GM20000 (cell line): ENCODE data around the gene ZNF200.
"Not testable (repeated sequence)": the region's sequence is repeated elsewhere in the genome, so short reads cannot be mapped to it uniquely, and the experiment has no call there.

Experiments
- DNase-seq: peaks from one replicate; pipeline ENCODE4 v3.0.0; 2012; ENCODE audit warnings: low spot score
- CTCF ChIP-seq: IDR thresholded peaks from 2 replicates; pipeline ENCODE4 v1.5.1; 2012; ENCODE audit warnings: mild to moderate bottlenecking, control low read depth; ENCODE audit errors: extremely low read depth, missing control alignments

The ZNF200 gene

GRCh38 chr16:3187798-3188674, 46.9 kb downstream of the ZNF200 start, which contains the start of gene OR1F1:
Gene OR1F1 (plus strand): TSS chr16:3188204.
- DNase-seq: peak; percentile 62
- no peak for TF ChIP-seq CTCF

- no peak for TF ChIP-seq CTCF
- no peak for DNase-seq
Observed at GRCh38 chr16:3186946-3187690, 47.8 kb downstream of the ZNF200 start.

GRCh38 chr16:3183445-3184139, 51.4 kb downstream of the ZNF200 start:
- peak; percentile 27 for DNase-seq
- no peak for TF ChIP-seq CTCF

GRCh38 chr16:3182608-3183444, 52.1 kb downstream of the ZNF200 start:
- DNase-seq: peak; percentile 62
- TF ChIP-seq CTCF: peak; percentile 46

GRCh38 chr16:3182293-3182607, 52.7 kb downstream of the ZNF200 start:
- not testable (repeated sequence) for DNase-seq

GRCh38 chr16:3180445-3180878, 54.5 kb downstream of the ZNF200 start:
- DNase-seq: no peak

More at GRCh38 chr16:3180445-3180878, 54.5 kb downstream of the ZNF200 start:
- TF ChIP-seq CTCF: no peak
